Mononuclear cell (primary cell): ENCODE results near the gene NINL. TPM values are rescaled to one million over a fixed set of nuclear protein-coding genes. Genes with fewer than 3 reads are reported as not detected.

Source experiments
- H3K27me3 ChIP-seq: 2 replicates; pipeline ENCODE4 v1.6.0; 2011; ENCODE audit warnings: low read length, control low read depth; ENCODE audit not compliant: insufficient read depth
- H3K4me1 ChIP-seq: 2 replicates; pipeline ENCODE4 v1.5.1; 2011; ENCODE audit warnings: mild to moderate bottlenecking, low read length, control low read depth; ENCODE audit not compliant: insufficient read depth
- H3K4me3 ChIP-seq: 2 replicates; pipeline ENCODE4 v1.5.1; 2011; ENCODE audit warnings: mild to moderate bottlenecking, low read length, moderate library complexity
- H3K9me3 ChIP-seq: 2 replicates; pipeline ENCODE4 v1.5.1; 2011; ENCODE audit warnings: low read depth, mild to moderate bottlenecking, control low read depth, low read length
- total RNA-seq: library from RNA; depleted of rRNA; stranded (reverse); fragments of >200 nt; gene quantifications from one replicate; pipeline ENCODE4 v1.2.3, GENCODE V29; 2012

The NINL gene
- total RNA-seq, 1 donor: 0.73 TPM

- H3K4me3 ChIP-seq: peak within 1 kb of the TSS; percentile 68
- no peaks in the 10 kb centered on the region for H3K27me3 ChIP-seq
- peaks cover 18% of the 10 kb centered on the region for H3K4me1 ChIP-seq
- H3K9me3 ChIP-seq: peaks cover 5% of the 10 kb centered on the region
Observed at GRCh38 chr20:25407311-25408169, 177.8 kb downstream of the NINL start, which contains the start of gene GINS1. Gene GINS1 (plus strand): TSS chr20:25407673. CDS start chr20:25407821, 148 bp downstream.

Other genes starting within 250 kb of the NINL start
- 17.0 TPM for gene ABHD12, start 194.7 kb downstream of the NINL start, total RNA-seq
- gene GINS1, start 177.9 kb downstream of the NINL start, total RNA-seq: 0.21 TPM
- 2.0 TPM for gene NANP, start 38.5 kb upstream of the NINL start, total RNA-seq
- 10.8 TPM for gene ZNF337, start 111.3 kb upstream of the NINL start, total RNA-seq